OCI-LY7 (cell line): ENCODE results near the gene WDR7. TPM values are rescaled to one million over a fixed set of nuclear protein-coding genes. Genes with fewer than 3 reads are reported as not detected.

Source experiments
- BruUV-seq: library from RNA; stranded (reverse); fragments of 400-500 nt; replicated peaks from 2 replicates; lab custom pipeline; 2021; lab: Mats Ljungman, UMichigan
- CTCF ChIA-PET: fragments of 300-600 bp; sonication (Branson Sonifier 250); formaldehyde crosslinking; loops from one replicate; lab custom pipeline; 2022; ENCODE audit warnings: antibody characterized with exemption; ENCODE audit not compliant: unreplicated experiment; lab: Charles Lee
- POLR2A ChIA-PET: fragments of 300-600 bp; sonication (Branson Sonifier 250); formaldehyde crosslinking; loops from one replicate; lab custom pipeline; 2022; ENCODE audit warnings: antibody characterized with exemption; lab: Charles Lee
- DNase-seq: peaks from one replicate; pipeline ENCODE4 v3.0.0-alpha.2; 2015; ENCODE audit warnings: low spot score
- H2AFZ ChIP-seq: fragments of 200-600 bp; sonication (generic), shearing (Covaris generic); 2 replicates; pipeline ENCODE4 v1.6.1; 2014; ENCODE audit warnings: mild to moderate bottlenecking, antibody characterized with exemption, low read length, moderate library complexity
- H3K27ac ChIP-seq: fragments of 200-600 bp; sonication (generic); 2 replicates; pipeline ENCODE4 v1.5.1; 2014; ENCODE audit warnings: mixed run types, low read depth, mild to moderate bottlenecking, moderate library complexity, low read length, inconsistent platforms; ENCODE audit not compliant: poor library complexity, severe bottlenecking
- H3K36me3 ChIP-seq: fragments of 200-600 bp; sonication (generic); 2 replicates; pipeline ENCODE4 v1.6.1; 2014; ENCODE audit warnings: mild to moderate bottlenecking, antibody characterized with exemption, low read length, moderate library complexity, mixed read lengths; ENCODE audit not compliant: insufficient read depth
- H3K4me1 ChIP-seq: fragments of 200-600 bp; sonication (generic); 2 replicates; pipeline ENCODE4 v1.5.1; 2014; ENCODE audit warnings: mild to moderate bottlenecking, low read length; ENCODE audit not compliant: insufficient read depth, poor library complexity, severe bottlenecking
- H3K4me2 ChIP-seq: fragments of 200-600 bp; sonication (generic); 2 replicates; pipeline ENCODE4 v1.6.1; 2014; ENCODE audit warnings: mild to moderate bottlenecking, low read length
- H3K4me3 ChIP-seq: fragments of 200-600 bp; sonication (generic); 2 replicates; pipeline ENCODE4 v1.5.1; 2014; ENCODE audit warnings: mild to moderate bottlenecking, low read depth, low read length; ENCODE audit not compliant: poor library complexity, severe bottlenecking
- H3K79me2 ChIP-seq: fragments of 200-600 bp; sonication (generic); 2 replicates; pipeline ENCODE4 v1.6.1; 2016; ENCODE audit warnings: low read depth, mild to moderate bottlenecking, low read length, moderate library complexity, mixed read lengths; ENCODE audit not compliant: insufficient read depth
- H3K9me2 ChIP-seq: fragments of 200-600 bp; sonication (generic); 2 replicates; pipeline ENCODE4 v1.6.1; 2016; ENCODE audit warnings: mild to moderate bottlenecking, low read length, mixed read lengths; ENCODE audit not compliant: insufficient read depth
- H3K9me3 ChIP-seq: fragments of 200-600 bp; sonication (generic); 2 replicates; pipeline ENCODE4 v1.6.1; 2014; ENCODE audit warnings: mild to moderate bottlenecking, mixed run types, low read length, mixed read lengths
- H4K20me1 ChIP-seq: fragments of 200-600 bp; sonication (generic); 2 replicates; pipeline ENCODE4 v1.6.1; 2014; ENCODE audit warnings: mild to moderate bottlenecking, antibody characterized with exemption, low read length, moderate library complexity, mixed read lengths; ENCODE audit not compliant: insufficient read depth
- CTCF ChIP-seq: fragments of 200-600 bp; sonication (generic); conservative IDR thresholded peaks from 2 replicates; pipeline ENCODE4 v1.5.1; 2014; ENCODE audit warnings: mild to moderate bottlenecking, antibody characterized with exemption, low read length, moderate library complexity, mixed read lengths
- EZH2phosphoT487 ChIP-seq: fragments of 200-600 bp; sonication (generic); IDR thresholded peaks from 2 replicates; pipeline ENCODE4 v1.6.1; 2018; ENCODE audit warnings: low read depth, borderline replicate concordance, mild to moderate bottlenecking, mixed run types, antibody characterized with exemption, low read length, moderate library complexity, mixed read lengths
- intact Hi-C: fragments of 100-400 bp; cut with micrococcal nuclease; formaldehyde crosslinking; loops from one replicate; pipeline ENCODE4 v1.10.0; 2022; ENCODE audit not compliant: unreplicated experiment
- total RNA-seq, 2 experiments: library from RNA; depleted of rRNA in 1 of 2; stranded (reverse); fragments of >200 nt in 1 of 2; shearing (Covaris generic) in 1 of 2; gene quantifications; 2 replicates each; pipeline ENCODE4 v1.2.3, GENCODE V29; 2014 to 2022

WDR7 gene
- total RNA-seq, 2 experiments from 2014 or later, result 13.2 to 17.1 TPM

GRCh38 chr18:56799756-56800155 lies 148.6 kb downstream of the WDR7 start:
- DNase-seq, result no peak
- no peak overlapping the region for H3K27ac ChIP-seq
- POLR2A ChIA-PET, result no interaction called here
- no TSS peak for BruUV-seq
- no peaks in the 10 kb centered on the region for H3K36me3 ChIP-seq
- no peaks in the 10 kb centered on the region for H4K20me1 ChIP-seq
- no peaks in the 10 kb centered on the region for H3K9me2 ChIP-seq
- no peak overlapping the region for H2AFZ ChIP-seq
- no peaks in the 10 kb centered on the region for H3K4me1 ChIP-seq
- no peak overlapping the region for H3K4me3 ChIP-seq
- H3K9me3 ChIP-seq, result no peaks in the 10 kb centered on the region
- intact Hi-C loops, result no loop called here
- CTCF ChIA-PET, result no interaction called here
- H3K79me2 ChIP-seq, result no peaks in the 10 kb centered on the region
- TF ChIP-seq EZH2phosphoT487, result no peak
- no peak for TF ChIP-seq CTCF
- no peak overlapping the region for H3K4me2 ChIP-seq

- intact Hi-C loops, result no loop called here
- no peaks in the 10 kb centered on the region for H3K9me2 ChIP-seq
- H3K27ac ChIP-seq, result no peak overlapping the region
- no peak for DNase-seq
- ChIA-PET CTCF (no interaction called here), POLR2A (interaction anchor here (0.6 kb wide), 1 partner anchor 19 kb away, joined by 3 read pairs; no protein-coding TSS in a partner anchor)
- no peaks in the 10 kb centered on the region for H3K9me3 ChIP-seq
- H2AFZ ChIP-seq, result no peak overlapping the region
- TF ChIP-seq CTCF (no peak), EZH2phosphoT487 (no peak)
- BruUV-seq, result no TSS peak
- no peaks in the 10 kb centered on the region for H4K20me1 ChIP-seq
- no peaks in the 10 kb centered on the region for H3K36me3 ChIP-seq
- no peak overlapping the region for H3K4me3 ChIP-seq
- no peak overlapping the region for H3K4me2 ChIP-seq
- H3K4me1 ChIP-seq, result no peaks in the 10 kb centered on the region
- no peaks in the 10 kb centered on the region for H3K79me2 ChIP-seq
Observed at GRCh38 chr18:56803051-56803450, 151.9 kb downstream of the WDR7 start.

- H3K36me3 ChIP-seq, result no peaks in the 10 kb centered on the region
- CTCF ChIA-PET, result no interaction called here
- H3K4me2 ChIP-seq, result no peak overlapping the region
- POLR2A ChIA-PET, result no interaction called here
- H3K27ac ChIP-seq, result no peak overlapping the region
- no TSS peak for BruUV-seq
- no peaks in the 10 kb centered on the region for H3K79me2 ChIP-seq
- no peak overlapping the region for H3K4me3 ChIP-seq
- H3K4me1 ChIP-seq, result no peaks in the 10 kb centered on the region
- TF ChIP-seq CTCF (no peak), EZH2phosphoT487 (no peak)
- H4K20me1 ChIP-seq, result no peaks in the 10 kb centered on the region
- no peaks in the 10 kb centered on the region for H3K9me3 ChIP-seq
- H3K9me2 ChIP-seq, result no peaks in the 10 kb centered on the region
- no peak for DNase-seq
- intact Hi-C loops, result no loop called here
- no peak overlapping the region for H2AFZ ChIP-seq
Observed at GRCh38 chr18:56804395-56804794, 153.2 kb downstream of the WDR7 start.
